ENCODE measurements around the gene TMEM167A.

DNA sequence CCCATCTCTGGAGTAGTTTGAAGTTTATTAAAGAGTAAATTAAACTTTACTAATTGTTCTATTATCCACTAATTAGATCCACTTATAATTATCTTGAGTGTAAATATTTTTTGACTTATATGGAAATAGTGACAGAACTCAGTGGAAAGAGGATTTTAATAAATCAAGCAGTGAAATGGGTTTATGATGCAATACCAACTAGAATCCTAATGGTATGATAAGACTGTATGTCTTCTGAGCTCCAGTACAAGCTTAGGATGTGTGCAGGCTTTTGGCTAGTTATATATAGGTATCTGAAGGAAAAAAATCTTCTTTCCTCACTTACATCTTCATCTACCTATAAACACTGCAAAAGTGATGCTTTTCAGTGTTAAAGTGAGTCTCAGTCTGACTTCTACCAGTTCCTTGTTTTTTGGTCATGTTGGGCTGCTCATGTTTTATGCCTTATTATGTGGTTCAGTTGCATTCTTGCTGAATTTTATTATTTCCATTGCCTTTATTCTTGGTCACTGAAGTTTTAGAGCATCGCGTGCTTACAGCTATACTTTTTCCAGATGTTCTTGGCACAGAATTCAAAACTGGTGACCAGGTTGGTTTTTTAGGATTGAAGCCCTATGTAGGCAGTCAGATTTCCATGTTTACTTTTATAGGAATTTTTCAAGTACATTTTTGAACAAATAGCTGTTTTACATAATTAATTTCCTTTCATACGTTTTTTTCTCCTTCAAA lies 30.7 kb upstream of the TMEM167A start:
- TF ChIP-seq POLR2A (IDR thresholded peaks at IDR 0.05; ENCODE audit: low read length) (no peak), GATA1 (IDR thresholded peaks at IDR 0.05; ENCODE audit: low read depth, low read length) (no peak)

All from erythroblast (primary cell).